GM19240 (cell line): ENCODE data around the gene ADSS1.
"Not testable (repeated sequence)": the region's sequence is repeated elsewhere in the genome, so short reads cannot be mapped to it uniquely, and the experiment has no call there.

Experiments
- DNase-seq: peaks from one replicate; pipeline ENCODE4 v3.0.0; 2011; ENCODE audit warnings: low spot score; ENCODE audit not compliant: insufficient read length

ADSS1 gene

GRCh38 chr14:104717137-104717536, 6.9 kb upstream of the ADSS1 start:
- no peak for DNase-seq

- no peak for DNase-seq
Measured at GRCh38 chr14:104717646-104718045, 6.4 kb upstream of the ADSS1 start.

GRCh38 chr14:104718147-104718546, 5.9 kb upstream of the ADSS1 start:
- DNase-seq, result no peak

GRCh38 chr14:104718871-104719270, 5.2 kb upstream of the ADSS1 start:
- DNase-seq, result no peak

- no peak for DNase-seq
Measured at GRCh38 chr14:104719343-104719742, 4.7 kb upstream of the ADSS1 start.

GRCh38 chr14:104721505-104722431, 2.3 kb upstream of the ADSS1 start:
- no peak for DNase-seq

- no peak for DNase-seq
Measured at GRCh38 chr14:104722938-104723650, 935 bp upstream of the ADSS1 start.

- DNase-seq, result no peak
Measured at GRCh38 chr14:104724407-104724980, 465 bp downstream of the ADSS1 start.

- DNase-seq, result no peak
Measured at GRCh38 chr14:104724981-104725771, 1.1 kb downstream of the ADSS1 start.

- DNase-seq, result no peak
Measured at GRCh38 chr14:104725772-104726548, 1.9 kb downstream of the ADSS1 start.

GRCh38 chr14:104726600-104727451, 2.8 kb downstream of the ADSS1 start:
- no peak for DNase-seq

GRCh38 chr14:104728631-104729030, 4.6 kb downstream of the ADSS1 start:
- DNase-seq, result no peak

GRCh38 chr14:104729176-104729834, 5.3 kb downstream of the ADSS1 start:
- DNase-seq, result not testable (repeated sequence)

- no peak for DNase-seq
Measured at GRCh38 chr14:104729835-104730181, 5.8 kb downstream of the ADSS1 start.

GRCh38 chr14:104730487-104730886, 6.5 kb downstream of the ADSS1 start:
- DNase-seq, result no peak

- no peak for DNase-seq
Measured at GRCh38 chr14:104731320-104732294, 7.6 kb downstream of the ADSS1 start.

- DNase-seq, result no peak
Measured at GRCh38 chr14:104732355-104732804, 8.4 kb downstream of the ADSS1 start.
